ENCODE results near the gene WDR91.
"Not testable (repeated sequence)": the region's sequence is repeated elsewhere in the genome, so short reads cannot be mapped to it uniquely, and the experiment has no call there.

The WDR91 gene

GRCh38 chr7:135175931-135176330 lies 35.4 kb downstream of the WDR91 start:
- no peak for FAIRE-seq

GRCh38 chr7:135174941-135175340 lies 36.4 kb downstream of the WDR91 start:
- FAIRE-seq, result no peak

GRCh38 chr7:135173916-135174315 lies 37.4 kb downstream of the WDR91 start:
- not testable (repeated sequence) for FAIRE-seq

GRCh38 chr7:135171581-135172291 lies 39.6 kb downstream of the WDR91 start:
- not testable (repeated sequence) for FAIRE-seq

GRCh38 chr7:135170998-135171481 lies 40.3 kb downstream of the WDR91 start:
- FAIRE-seq, result not testable (repeated sequence)

GRCh38 chr7:135170274-135170997 lies 40.9 kb downstream of the WDR91 start, which contains the start of gene CYREN:
TSS of gene CYREN (minus strand) at chr7:135170707. CDS start at chr7:135168922, 1,785 bp downstream.
- FAIRE-seq, result no peak

GRCh38 chr7:135169964-135170273 lies 41.4 kb downstream of the WDR91 start:
- FAIRE-seq, result no peak

GRCh38 chr7:135169141-135169963 lies 42.0 kb downstream of the WDR91 start:
- no peak for FAIRE-seq

- FAIRE-seq, result no peak
Measured at GRCh38 chr7:135168489-135169140, 42.7 kb downstream of the WDR91 start.

- FAIRE-seq, result no peak
Measured at GRCh38 chr7:135168001-135168400, 43.3 kb downstream of the WDR91 start.

GRCh38 chr7:135167365-135167917 lies 43.9 kb downstream of the WDR91 start:
- FAIRE-seq, result no peak

GRCh38 chr7:135166338-135166990 lies 44.9 kb downstream of the WDR91 start:
- FAIRE-seq, result no peak

- FAIRE-seq, result no peak
Measured at GRCh38 chr7:135165862-135166261, 45.5 kb downstream of the WDR91 start.

- FAIRE-seq, result no peak
Measured at GRCh38 chr7:135164357-135165061, 46.8 kb downstream of the WDR91 start.

GRCh38 chr7:135162382-135163001 lies 48.8 kb downstream of the WDR91 start:
- no peak for FAIRE-seq

GRCh38 chr7:135161669-135162068 lies 49.7 kb downstream of the WDR91 start:
- no peak for FAIRE-seq

- FAIRE-seq, result no peak
Measured at GRCh38 chr7:135160858-135161653, 50.3 kb downstream of the WDR91 start.

GRCh38 chr7:135160098-135160857 lies 51.0 kb downstream of the WDR91 start:
- FAIRE-seq, result no peak
